GM19395 (cell line): Measurements from ENCODE around the gene MAP1LC3B2.

Source experiments
- ATAC-seq: cut with Tn5 transposase; IDR thresholded peaks from one replicate; pipeline ENCODE4 v1.9.1; 2021; ENCODE audit warnings: mild to moderate bottlenecking, moderate library complexity; ENCODE audit not compliant: unreplicated experiment

MAP1LC3B2 gene

DNA sequence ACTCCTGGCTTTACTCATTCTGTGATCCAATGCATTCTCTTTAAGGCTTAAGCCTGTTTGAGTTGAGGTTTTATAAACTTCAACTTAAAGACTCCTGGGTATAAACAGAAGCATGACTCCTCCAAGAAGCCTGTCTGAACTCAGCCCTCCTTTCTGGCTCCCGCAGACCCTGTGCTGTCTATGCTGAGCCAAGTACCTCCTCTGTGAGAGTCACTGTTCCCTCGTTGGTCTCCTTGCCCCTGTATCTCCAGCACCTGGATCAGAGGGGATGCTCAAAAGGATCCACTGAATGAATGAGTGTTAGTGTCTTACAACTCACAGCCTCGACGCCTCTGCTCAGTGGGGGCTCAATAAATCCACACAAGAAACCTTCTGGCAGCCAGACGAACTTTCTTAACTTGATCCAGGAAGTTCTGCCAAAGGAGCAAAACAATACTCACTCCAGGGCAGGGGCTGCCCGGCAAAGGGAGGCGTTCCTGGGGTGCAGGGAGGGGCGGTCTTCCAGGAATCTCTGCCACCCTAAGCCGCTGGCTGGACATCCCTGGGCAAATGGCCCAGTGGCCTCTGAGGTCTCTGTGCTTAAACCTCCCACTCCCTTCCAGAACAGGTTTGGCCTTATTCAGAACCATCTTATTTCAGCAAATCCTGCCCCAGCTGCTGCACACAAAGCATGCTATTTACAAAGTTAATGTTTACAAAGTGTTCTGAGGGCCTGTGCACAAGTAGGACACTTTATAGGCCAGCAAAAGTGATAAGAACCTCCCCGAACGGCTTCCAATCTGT is 32.9 kb downstream of the MAP1LC3B2 start:
- ATAC-seq, result no peak

DNA sequence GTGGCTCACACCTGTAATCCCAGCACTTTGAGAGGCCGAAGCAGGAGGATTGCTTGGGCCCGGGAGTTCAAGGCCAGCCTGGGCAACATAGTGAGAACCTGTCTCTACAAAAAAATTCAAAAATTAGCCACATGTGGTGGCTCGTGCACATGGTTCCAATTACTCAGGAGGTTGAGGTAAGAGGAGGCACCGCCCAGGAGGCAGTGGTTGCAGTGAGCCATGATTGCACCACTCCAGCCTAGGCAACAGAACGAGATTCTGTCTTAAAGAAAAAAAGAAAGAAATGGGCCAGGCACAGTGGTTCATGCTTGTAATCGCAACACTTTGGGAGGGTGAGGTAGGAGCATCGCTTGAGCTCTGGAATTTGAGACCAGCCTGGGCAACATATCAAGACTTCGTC is 33.5 kb downstream of the MAP1LC3B2 start:
- ATAC-seq, result no peak

DNA sequence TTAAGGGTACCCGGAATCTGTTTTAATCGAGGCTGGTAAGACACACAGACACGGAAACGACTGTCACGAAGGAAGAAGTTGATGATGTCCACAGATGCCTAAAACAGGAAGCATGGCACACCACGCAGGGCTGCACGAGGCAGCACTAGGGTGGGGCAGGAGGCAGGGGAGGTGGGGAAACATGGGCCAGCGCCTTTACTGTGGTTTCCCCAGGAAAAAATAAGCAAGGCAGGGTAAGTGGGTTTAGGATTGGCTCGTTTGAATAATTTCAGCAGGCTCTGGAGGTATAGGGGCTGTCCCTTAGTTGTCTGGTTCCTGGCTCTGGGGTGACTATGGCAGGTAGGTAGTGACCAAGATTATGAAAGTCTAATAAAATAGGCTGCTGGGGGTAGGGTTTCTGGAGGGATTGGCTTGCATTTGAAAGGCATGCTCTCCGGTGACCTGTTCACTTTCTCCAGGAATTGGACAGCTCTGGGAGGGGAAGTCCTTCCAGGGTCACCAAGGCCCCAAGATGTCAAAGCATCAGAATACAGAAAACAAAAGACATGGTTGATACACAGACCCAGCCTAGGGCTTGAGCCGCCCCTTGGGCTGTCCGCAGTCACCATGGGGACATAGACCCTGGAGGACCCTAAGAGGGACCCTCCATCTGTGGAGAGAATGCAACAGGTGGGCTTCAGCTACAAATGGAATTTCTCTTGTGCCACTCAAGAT is 35.3 kb downstream of the MAP1LC3B2 start:
- ATAC-seq, result no peak

DNA sequence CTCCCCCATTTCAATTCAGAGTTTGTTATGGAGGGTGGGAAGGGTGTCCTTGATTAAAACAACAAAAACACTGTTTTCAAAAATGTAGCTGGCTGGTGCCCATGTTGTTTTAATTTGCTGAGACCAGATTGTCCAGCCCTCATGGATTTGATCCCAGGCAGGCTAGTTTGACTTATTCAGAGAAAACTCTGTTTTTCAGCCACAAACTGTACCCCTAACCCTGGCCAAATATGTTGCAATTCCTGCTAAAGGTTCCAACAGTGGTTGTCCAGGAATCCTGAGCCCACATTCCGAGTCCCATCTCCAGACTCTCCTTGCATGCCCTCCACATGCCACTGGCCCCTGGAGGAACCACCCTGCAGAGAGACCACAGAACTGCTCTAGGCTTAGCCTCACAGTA is 36.0 kb downstream of the MAP1LC3B2 start:
- ATAC-seq, result no peak

DNA sequence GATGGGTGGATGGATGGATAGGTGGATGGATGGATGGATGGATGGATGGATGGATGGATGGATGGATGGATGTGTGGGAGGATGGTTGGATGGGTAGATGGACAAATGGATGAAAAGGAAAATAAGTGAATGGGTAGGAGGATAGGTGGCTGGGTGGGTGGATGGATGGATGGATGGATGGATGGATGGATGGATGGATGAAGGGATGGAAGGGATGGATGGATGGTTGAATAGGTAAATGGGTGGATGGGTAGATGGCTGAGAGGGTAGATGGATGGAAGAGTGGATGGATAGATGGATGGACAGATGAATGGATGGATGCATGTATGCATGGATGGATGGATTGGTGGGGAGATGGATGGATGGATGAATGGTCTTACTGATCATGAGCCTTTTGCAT is 36.5 kb downstream of the MAP1LC3B2 start:
- ATAC-seq, result no peak

DNA sequence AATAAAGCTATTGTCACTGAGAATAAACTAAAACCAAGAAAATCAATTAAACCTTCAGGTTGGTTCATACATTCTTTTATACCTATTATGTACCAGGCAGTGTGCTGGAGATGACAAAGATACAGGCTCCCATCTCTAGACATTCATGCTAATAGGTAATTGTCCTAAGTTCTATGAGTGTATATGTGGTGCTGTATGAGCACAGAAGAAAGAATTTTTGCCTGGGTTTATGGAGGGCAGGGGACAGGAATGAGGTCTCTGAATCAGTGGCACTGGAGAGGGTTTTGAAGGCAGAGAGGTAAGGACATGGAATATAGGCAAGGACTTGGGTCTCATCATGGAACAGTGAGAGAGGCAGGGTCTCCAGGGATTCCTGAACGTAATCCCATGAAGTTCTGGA is 38.7 kb downstream of the MAP1LC3B2 start:
- ATAC-seq, result no peak

DNA sequence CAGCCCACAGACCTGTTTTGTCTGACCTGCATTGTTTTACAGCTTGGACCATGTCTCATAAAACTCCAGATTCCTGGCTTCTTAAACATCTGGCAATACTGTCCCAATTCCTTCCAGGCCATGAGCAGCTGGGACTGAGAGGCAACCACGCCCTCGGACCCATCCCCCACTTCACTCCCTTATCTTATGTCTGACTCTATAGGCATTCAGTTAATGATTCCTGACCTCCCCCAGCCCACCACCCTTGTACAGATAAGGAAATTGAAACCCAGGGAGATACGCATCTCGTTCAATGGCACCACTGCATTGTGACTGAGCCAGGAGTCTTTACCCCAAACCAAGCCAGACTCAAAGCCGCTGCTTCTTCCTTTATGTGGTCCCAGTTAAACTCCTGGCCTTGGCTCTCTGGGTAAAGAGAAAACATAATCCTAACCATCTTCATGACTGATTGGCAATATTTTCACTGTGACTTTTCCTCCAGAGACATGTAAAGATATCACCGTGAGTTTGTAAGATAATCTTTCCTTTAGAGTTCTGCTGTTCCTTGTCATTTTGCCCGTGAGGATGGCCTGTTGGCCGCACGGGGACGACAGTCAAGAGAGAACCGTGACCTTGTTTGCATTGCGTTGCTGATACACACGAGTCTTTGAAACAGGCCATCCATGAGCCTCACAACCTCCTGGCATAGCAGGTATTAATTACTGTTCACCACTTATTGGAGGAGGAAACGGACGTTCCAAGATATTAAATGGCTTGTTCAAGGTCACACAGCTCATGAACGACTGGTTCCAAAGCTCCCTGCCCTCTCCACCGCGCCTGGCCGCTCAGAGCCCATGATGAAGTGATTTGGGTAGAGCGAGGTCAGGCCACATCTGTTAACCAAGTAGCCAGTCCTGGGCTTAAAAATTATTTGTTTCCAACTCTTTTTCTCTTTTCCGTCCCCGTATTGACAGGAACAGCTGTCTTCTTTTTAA is 39.4 kb downstream of the MAP1LC3B2 start:
- ATAC-seq, result no peak

DNA sequence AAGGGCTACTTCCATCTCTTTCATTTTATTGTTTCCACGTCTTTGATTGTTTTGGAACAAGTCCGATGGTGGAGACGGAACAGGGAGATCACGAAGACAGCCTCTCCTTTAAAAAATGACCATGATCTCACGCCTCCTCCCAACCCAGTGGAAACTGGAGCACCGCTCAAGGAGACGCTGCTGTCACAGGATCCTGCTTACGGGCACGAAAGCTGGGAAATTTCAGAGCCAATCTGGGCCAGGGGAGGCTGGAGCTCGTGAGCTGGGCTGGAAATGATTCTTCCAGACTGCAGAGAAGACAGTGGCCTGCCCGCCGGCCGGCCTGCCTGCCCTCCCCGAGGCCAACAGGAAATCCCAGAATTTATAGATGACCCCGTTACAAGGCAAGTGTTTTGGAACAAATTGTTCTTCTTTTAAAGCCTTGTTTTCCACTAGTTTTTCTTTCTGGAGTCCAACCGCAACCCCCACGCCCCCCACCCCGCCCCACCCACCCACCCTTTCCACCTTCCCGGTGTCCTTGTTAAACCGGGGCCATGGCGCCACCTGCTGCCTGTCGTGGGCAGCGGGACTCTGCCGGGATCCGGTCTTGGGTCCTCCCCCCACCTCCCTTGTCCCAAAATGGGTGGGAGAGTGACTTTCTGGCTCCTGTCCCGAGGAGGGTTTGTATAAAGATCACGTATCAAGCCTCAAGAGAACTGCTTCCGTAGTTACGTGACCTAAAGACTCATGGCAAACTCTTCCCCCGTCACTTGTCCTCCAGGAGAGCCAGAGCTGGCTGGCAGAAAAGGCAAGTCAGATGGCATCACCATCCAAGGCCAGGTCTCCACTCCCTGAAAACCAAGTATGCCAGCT is 40.3 kb downstream of the MAP1LC3B2 start:
- ATAC-seq, result no peak

DNA sequence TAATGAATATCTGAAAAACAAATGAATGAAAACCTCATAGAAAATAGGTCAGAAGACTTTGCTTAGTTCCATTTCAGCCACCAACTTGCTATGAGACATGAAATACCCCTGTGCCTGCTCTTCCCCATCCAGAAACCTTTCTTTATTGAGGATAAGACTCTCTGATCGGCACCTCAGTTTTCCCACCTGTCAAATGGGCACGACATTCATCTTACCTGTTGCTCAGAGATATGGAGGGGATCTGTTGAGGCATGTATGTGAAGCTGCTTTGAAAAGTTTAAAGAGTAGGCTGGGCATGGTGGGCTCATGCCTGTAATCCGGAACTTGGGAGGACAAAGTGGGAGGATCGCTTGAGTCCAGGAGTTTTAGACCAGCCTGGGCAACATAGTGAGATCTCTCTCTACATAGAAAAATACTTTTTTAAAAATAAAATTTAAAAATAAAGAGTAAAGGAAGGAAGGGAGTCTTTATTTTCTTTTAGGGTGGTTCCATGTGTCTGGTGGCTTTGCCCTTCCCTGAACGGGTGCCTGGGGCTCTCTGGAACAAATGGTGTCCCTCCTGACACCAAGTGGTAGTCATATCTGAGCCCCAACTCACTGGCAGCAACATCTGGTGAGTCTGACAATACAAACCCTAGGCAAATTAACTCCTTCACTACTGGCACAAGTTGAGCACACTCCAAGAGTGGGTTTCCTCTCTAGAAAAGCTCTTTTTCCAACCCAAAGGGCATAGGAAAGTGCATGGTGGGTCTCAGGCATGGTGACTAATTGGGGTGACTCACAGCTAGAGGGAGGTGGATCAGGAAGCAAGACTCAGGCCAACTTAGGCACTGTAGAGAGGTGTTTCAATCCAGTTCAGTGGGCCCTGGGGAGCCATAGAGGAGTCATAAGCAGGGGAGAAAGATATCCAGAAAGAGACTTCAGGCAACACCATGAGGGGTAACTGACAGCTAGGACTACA is 42.1 kb downstream of the MAP1LC3B2 start:
- no peak for ATAC-seq

DNA sequence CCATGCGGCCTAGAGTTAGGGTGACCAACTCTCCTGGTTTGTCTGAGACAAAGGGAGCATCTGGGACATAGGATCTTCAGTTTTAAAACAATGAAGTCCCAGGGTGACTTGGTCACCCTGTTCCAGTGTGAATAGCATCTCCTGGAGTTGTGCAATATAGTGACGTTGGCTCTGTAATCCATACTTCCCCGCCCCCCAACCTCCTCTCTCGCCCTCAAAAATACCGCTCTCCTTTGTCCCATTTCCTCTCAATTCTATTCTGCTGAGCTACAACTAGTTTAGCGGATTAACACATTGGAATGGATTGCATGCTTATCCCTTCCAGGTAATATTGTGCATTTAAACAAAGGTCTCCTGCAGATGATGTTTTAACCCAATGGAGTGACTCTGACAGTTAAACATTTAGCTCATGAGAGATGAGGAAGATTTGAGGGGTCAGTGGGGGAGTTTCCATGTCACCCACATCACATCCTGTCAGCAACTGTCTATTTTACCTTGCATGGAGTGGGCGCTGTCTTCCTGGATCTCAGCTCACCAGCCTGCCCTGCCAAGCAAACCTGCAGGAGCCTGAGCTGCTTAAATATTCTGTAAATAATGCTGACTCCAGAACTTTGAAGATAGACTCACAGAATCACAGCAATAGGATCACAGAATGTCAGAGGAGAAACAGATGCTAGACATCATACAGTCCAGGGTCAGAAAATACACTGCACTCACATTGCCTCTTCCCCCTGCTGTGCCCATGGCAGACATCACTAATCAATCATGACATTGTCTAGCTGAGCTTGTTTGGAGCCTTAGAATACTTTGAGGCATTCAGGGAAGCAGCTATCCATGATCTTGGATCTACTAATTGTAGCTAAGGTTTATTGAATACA is 43.0 kb downstream of the MAP1LC3B2 start:
- no peak for ATAC-seq

DNA sequence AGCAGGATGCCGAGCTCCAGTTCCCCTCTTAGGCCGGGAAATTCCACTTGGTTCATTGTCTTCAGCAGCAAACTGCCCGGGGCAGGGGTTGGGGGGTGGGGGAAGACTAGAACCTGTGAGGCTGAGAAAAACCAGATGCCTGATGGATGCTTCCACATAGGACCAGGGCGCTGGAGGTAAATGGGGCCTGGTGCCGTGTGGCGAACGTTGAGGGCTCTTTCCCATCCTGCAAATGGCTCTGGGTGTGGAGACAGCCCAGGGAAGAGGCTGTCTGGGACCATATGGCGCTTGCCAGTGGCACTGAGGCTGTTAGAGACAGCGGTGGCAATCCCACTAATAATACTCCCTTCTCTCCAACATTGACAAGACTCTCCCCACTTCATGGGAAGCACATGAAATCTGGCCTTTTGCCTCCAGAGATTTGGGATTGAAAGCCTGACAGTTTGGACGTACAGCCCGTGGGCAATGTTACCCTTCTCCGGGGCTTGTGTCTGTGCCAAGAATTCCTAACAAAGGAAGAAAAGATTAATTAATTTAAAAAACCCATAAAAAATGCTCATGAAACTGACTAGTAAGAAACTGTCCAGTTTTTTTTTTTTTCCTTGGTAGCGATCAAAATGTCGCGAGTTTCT is 44.5 kb downstream of the MAP1LC3B2 start:
- ATAC-seq, result no peak

DNA sequence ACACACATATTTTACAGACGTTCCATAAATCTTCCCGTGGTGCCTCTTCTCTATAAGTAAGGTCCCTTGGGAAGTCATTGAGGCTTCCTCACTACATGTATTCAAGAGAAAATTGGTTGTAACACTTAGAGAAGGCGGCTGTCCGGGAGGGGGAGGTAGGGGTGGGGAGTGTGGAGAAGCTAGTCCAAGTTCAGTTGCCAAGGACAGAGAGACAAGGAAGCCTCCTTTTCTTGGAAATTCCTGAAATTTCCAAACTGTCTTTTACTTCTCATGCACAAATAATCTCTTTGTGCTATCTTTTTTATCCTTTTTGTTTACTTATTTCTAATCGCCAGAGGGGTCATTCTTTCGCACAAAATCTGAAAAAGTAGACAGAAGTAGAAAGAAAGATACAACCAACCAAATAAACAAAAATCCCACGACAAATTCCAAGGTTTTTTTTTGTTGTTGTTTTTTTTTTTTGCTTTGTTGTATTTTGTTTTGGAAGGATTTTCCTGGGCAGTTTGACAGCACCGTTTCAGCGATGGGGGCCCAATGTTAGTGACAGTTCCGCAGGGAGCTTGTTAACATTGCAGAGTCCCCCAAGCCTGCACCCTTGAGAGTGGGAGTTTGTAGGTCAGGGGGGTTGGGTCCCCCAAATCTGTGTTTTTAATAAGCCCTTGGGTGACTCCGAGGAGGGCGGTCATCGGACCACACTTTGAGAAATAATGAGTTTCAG is 45.2 kb downstream of the MAP1LC3B2 start:
- no peak for ATAC-seq

DNA sequence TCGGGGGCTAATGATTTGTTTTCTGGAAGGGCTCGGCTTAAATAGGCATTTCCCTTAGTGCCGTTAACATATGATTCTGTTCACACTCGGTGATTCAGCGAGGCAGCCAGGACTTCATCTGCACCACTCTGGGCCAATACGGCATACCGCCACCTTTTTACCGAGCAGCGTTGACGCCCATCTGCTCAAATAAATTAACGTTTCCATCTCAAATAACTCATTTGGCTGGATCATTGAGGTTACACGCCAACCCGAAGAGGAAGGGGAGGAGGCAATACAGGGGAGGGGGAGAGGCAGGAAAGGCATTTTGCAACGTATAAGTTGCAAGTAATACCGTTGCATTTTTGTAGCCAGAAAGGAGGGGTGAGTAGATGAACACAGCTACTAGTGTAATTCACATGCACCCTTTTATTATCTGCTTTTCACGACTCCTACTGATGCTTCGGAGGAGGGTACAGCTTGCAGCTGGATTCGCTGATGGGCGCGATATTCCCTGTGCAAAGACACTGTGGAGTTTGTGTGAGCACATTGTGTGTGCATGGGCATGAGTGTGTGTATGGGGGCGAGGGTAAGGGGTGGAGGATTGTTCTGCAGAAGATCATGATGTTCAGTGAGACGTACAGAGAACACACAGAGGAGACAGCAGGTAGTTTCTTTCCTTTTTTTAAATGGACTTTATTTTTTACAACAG is 45.9 kb downstream of the MAP1LC3B2 start:
- ATAC-seq, result no peak

DNA sequence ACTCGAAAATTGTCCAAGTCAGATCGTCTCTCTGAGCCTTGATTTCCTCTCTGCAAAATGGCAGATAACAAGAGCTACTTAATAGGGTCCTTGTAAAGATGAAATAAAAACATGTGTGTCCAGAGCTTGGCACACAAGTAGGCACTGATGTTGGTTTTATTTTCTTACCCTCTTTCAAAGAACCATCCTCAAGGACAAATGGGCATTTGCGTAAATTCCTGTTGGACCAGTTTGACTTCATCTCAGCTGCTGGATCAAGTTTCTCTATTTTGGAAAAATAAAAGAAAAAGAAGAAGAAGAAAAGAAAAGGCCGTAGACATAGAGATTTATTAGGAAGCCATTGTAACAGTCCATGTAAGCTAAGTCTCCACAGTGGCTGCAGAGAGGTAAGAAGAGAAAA is 47.2 kb downstream of the MAP1LC3B2 start:
- ATAC-seq, result no peak

DNA sequence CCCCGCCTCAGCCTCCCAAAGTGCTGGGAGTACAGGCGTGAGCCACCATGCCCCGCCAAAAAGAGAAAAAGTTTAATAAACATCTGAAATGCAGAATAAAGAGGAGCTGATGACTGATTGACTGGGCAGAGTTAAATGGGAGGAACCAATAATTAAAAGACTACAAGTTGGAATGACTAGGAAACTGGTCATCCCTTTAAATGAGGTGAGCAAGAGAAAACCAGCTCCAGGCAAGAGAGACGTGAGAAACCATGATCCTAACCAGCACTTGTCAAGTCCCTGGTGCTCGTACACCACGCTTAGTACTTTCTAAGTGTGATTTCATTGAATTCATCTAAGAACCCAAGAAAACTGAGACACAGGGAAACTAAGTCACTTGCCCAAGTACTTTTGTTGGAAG is 47.9 kb downstream of the MAP1LC3B2 start:
- no peak for ATAC-seq

DNA sequence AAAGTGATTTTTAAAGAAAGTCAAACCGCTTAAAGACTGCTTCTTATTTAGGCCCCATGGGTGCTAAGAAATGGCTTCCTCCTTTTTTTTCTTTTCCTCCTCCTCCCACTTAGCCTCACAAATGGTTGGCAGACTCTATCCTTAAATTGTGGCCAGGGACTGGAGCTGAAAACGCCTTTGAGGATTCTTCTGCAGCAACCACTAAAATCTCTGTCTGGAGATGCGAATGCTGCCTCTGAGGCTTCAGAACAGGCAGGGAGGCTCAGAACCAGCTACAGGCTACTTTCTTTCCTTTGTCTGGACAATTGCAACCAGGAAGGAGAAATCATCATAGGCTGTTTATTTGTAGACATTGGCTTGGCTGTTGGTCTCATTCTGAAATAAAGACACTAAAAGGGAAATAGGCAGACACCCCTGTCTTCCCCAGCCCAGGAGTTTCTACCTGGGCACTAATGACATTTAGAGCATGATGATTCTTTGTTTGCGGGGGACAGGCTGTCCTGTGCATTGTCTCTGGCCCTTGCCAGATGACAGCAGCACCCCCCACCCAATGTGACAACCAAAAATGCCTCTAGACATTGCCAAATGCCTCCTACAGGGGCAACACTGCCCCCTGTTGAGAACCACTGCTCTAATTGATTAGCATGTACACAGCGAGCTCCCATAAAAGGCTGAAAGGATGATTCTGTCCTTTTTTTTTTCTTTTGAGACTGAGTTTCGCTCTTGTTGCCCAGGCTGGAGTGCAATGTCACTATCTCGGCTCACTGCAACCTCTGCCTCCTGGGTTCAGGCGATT is 50.3 kb downstream of the MAP1LC3B2 start:
- ATAC-seq, result no peak
